CD14-positive monocyte (primary cell): ENCODE measurements around the gene CADM2. TPM values are rescaled to one million over a fixed set of nuclear protein-coding genes. Genes with fewer than 3 reads are reported as not detected.

ENCODE experiments used
- DNase-seq, 3 donors: peaks; one replicate each; pipeline ENCODE4 v3.0.0-alpha.2; 2011 to 2022
- H2AFZ ChIP-seq: 2 replicates; pipeline ENCODE4 v1.6.0; 2012; ENCODE audit warnings: mild to moderate bottlenecking, low read depth, low read length, inconsistent platforms; ENCODE audit not compliant: insufficient read depth, poor library complexity, severe bottlenecking
- H3K27ac ChIP-seq, 2 donors: 1 replicate in 1 of 2; 2 replicates in 1 of 2; pipeline ENCODE4 v1.5.1; 2012 to 2013; ENCODE audit warnings: low read length in 2 of 2, control low read depth in 1 of 2, inconsistent platforms in 1 of 2, low read depth in 1 of 2, mild to moderate bottlenecking in 1 of 2
- H3K27me3 ChIP-seq, 2 donors: one replicate each; pipeline versions ENCODE4 v1.6.0 to v1.6.1; 2011 to 2013; ENCODE audit warnings: low read length in 2 of 2; ENCODE audit not compliant: control insufficient read depth in 2 of 2, insufficient read depth in 2 of 2
- H3K36me3 ChIP-seq, 2 donors: replicated peaks in 1 of 2; 1 replicate in 1 of 2; 2 replicates in 1 of 2; pipeline versions ENCODE4 v1.5.1 to v1.6.1; 2012 to 2013; ENCODE audit warnings: low read length in 2 of 2, control low read depth in 1 of 2, inconsistent platforms in 1 of 2, mild to moderate bottlenecking in 1 of 2; ENCODE audit not compliant: insufficient read depth in 2 of 2, control insufficient read depth in 1 of 2
- H3K4me1 ChIP-seq, 2 donors: 1 replicate in 1 of 2; 2 replicates in 1 of 2; pipeline versions ENCODE4 v1.5.1 to v1.6.1; 2012 to 2013; ENCODE audit warnings: low read length in 2 of 2, control low read depth in 1 of 2, inconsistent platforms in 1 of 2, mild to moderate bottlenecking in 1 of 2, moderate library complexity in 1 of 2; ENCODE audit not compliant: insufficient read depth in 2 of 2, control insufficient read depth in 1 of 2
- H3K4me2 ChIP-seq: replicated peaks from 2 replicates; pipeline ENCODE3; 2012; ENCODE audit warnings: low read length, moderate library complexity, mild to moderate bottlenecking; ENCODE audit not compliant: poor library complexity, severe bottlenecking; ENCODE audit errors: extremely low read depth
- H3K4me3 ChIP-seq, 3 experiments: fragments of 200-600 bp in 1 of 3; sonication (generic) in 1 of 3; replicated peaks in 1 of 3; 1 replicate in 2 of 3; 2 replicates in 1 of 3; pipeline ENCODE4 v1.5.1; 2011 to 2013; ENCODE audit warnings: low read length in 3 of 3, mild to moderate bottlenecking in 3 of 3, control low read depth in 2 of 3, low read depth in 2 of 3, inconsistent platforms in 1 of 3, moderate library complexity in 1 of 3
- H3K79me2 ChIP-seq: 2 replicates; pipeline ENCODE4 v1.6.0; 2012; ENCODE audit warnings: mild to moderate bottlenecking, control low read depth, inconsistent platforms, low read length, moderate library complexity; ENCODE audit not compliant: insufficient read depth
- H3K9ac ChIP-seq: 2 replicates; pipeline ENCODE4 v1.6.0; 2017; ENCODE audit warnings: low read length, mild to moderate bottlenecking; ENCODE audit not compliant: insufficient read depth, poor library complexity, severe bottlenecking
- H3K9me3 ChIP-seq, 2 donors: replicated peaks in 1 of 2; 1 replicate in 1 of 2; 2 replicates in 1 of 2; pipeline versions ENCODE4 v1.5.1 to v1.6.1; 2012 to 2013; ENCODE audit warnings: low read length in 2 of 2, control low read depth in 1 of 2; ENCODE audit not compliant: control insufficient read depth in 1 of 2, insufficient read depth in 1 of 2
- H4K20me1 ChIP-seq: 2 replicates; pipeline ENCODE4 v1.6.0; 2012; ENCODE audit warnings: mild to moderate bottlenecking, low read length, control low read depth, moderate library complexity; ENCODE audit not compliant: insufficient read depth
- H3K27ac Mint-ChIP-seq, 7 donors: one replicate each; pipeline ENCODE4 v1.8.0; 2020; ENCODE audit warnings: mild to moderate bottlenecking in 7 of 7, mixed read lengths in 7 of 7, moderate library complexity in 6 of 7, inconsistent platforms in 2 of 7
- H3K27me3 Mint-ChIP-seq, 3 donors: one replicate each; pipeline ENCODE4 v1.8.0; 2021 to 2022; ENCODE audit warnings: low read depth in 3 of 3, mild to moderate bottlenecking in 3 of 3, mixed read lengths in 3 of 3, moderate library complexity in 3 of 3, inconsistent platforms in 1 of 3
- H3K36me3 Mint-ChIP-seq, 2 donors: one replicate each; pipeline ENCODE4 v1.8.0; 2020; ENCODE audit warnings: mixed read lengths in 2 of 2, inconsistent platforms in 1 of 2, mild to moderate bottlenecking in 1 of 2
- H3K4me1 Mint-ChIP-seq: one replicate; pipeline ENCODE4 v1.8.0; 2020; ENCODE audit warnings: mild to moderate bottlenecking, mixed read lengths
- H3K4me3 Mint-ChIP-seq, 2 donors: one replicate each; pipeline ENCODE4 v1.8.0; 2020; ENCODE audit warnings: mild to moderate bottlenecking in 2 of 2, mixed read lengths in 2 of 2, moderate library complexity in 1 of 2
- H3K9me3 Mint-ChIP-seq, 7 donors: one replicate each; pipeline ENCODE4 v1.8.0; 2020 to 2022; ENCODE audit warnings: mixed read lengths in 7 of 7, mild to moderate bottlenecking in 6 of 7, moderate library complexity in 6 of 7, inconsistent platforms in 2 of 7
- CTCF ChIP-seq: fragments of 200-600 bp; IDR thresholded peaks from one replicate; pipeline ENCODE4 v1.8.0; 2022; ENCODE audit warnings: antibody characterized with exemption, mild to moderate bottlenecking
- WGBS: methylation state at CpG from one replicate; pipeline ENCODE4 v1.1.5; 2013; ENCODE audit warnings: missing lambda C conversion rate; ENCODE audit not compliant: insufficient coverage; 5-methylcytosine and 5-hydroxymethylcytosine counted together
- intact Hi-C, 2 donors: fragments of 100-400 bp; cut with micrococcal nuclease; formaldehyde crosslinking; loops; one replicate each; pipeline versions ENCODE4 v1.15.0 to v1.15.1; 2023
- polyA plus RNA-seq, 3 donors: library from polyadenylated mRNA; depleted of rRNA in 1 of 3; unstranded in 2 of 3; stranded (reverse) in 1 of 3; fragments of 300-500 nt in 2 of 3; fragments of >200 nt in 1 of 3; fragmentation: Illumina TruSeq in 2 of 3; gene quantifications; 1 replicate in 2 of 3; 2 replicates in 1 of 3; pipeline ENCODE4 v1.2.3, GENCODE V29; 2012 to 2021

The CADM2 gene
- polyA plus RNA-seq, 3 donors = not detected

GRCh38 chr3:85935171-85935570 lies 976.4 kb downstream of the CADM2 start:
- Mint-ChIP-seq H3K27me3 (peaks cover 0 to 2% (median 0%) of the 10 kb centered on the region in 3 donors), H3K4me3 (no peak overlapping the region), H3K27ac (no peak overlapping the region), H3K9me3 (peaks cover 0 to 4% (median 0%) of the 10 kb centered on the region in 7 donors), H3K4me1 (no peaks in the 10 kb centered on the region), H3K36me3 (no peaks in the 10 kb centered on the region)
- Histone ChIP-seq H3K27ac (no peak overlapping the region), H3K9me3 (no peaks in the 10 kb centered on the region), H3K4me2 (no peak overlapping the region), H3K36me3 (no peaks in the 10 kb centered on the region), H3K4me3 (no peak overlapping the region), H3K4me1 (no peaks in the 10 kb centered on the region), H3K9ac (no peak overlapping the region), H4K20me1 (no peaks in the 10 kb centered on the region), H3K27me3 (no peaks in the 10 kb centered on the region), H2AFZ (no peak overlapping the region), H3K79me2 (no peaks in the 10 kb centered on the region)
- intact Hi-C loops = no loop called here
- no CpG with 5 or more reads among the region's 1 CpG for WGBS
- no peak for TF ChIP-seq CTCF
- no peak for DNase-seq

DNA sequence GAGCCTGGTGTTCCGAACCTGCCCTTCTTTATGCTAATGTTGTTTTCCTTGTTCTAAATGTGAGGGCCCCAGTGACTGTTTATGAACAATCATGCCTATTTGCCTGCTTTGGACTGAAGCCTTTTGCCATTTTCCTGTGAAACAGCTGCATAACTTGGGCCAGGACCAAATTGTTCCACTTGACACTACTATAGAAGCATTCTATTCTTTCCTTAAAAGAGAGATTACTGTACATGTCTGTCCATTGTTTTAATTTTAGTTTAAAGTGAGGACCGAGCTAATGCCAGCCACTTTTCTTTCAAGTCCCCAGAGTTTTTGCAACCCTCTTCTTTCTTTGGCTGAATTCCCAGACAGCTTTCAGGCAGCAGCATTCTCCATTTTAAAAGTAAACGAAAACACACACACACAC lies 980.3 kb downstream of the CADM2 start:
- Histone ChIP-seq H3K4me3 (no peak overlapping the region), H2AFZ (no peak overlapping the region), H3K36me3 (no peaks in the 10 kb centered on the region), H3K9ac (no peak overlapping the region), H3K9me3 (no peaks in the 10 kb centered on the region), H3K4me2 (no peak overlapping the region), H3K79me2 (no peaks in the 10 kb centered on the region), H4K20me1 (no peaks in the 10 kb centered on the region), H3K4me1 (no peaks in the 10 kb centered on the region), H3K27ac (no peak overlapping the region), H3K27me3 (no peaks in the 10 kb centered on the region)
- no peak overlapping the region for H3K27ac Mint-ChIP-seq
- intact Hi-C loops = no loop called here
- H3K27me3 Mint-ChIP-seq = no peaks in the 10 kb centered on the region
- no peak for DNase-seq
- no peaks in the 10 kb centered on the region for H3K36me3 Mint-ChIP-seq
- no peaks in the 10 kb centered on the region for H3K4me1 Mint-ChIP-seq
- H3K4me3 Mint-ChIP-seq = no peak overlapping the region
- WGBS = 83% methylated on average over 1 of the region's 3 CpGs
- no peak for TF ChIP-seq CTCF
- peaks cover 0 to 4% (median 2%) of the 10 kb centered on the region in 7 donors for H3K9me3 Mint-ChIP-seq
